ENCODE data around the gene NUPR1. TPM values are rescaled to one million over a fixed set of nuclear protein-coding genes. Genes with fewer than 3 reads are reported as not detected.

The NUPR1 gene
- polyA plus RNA-seq, 1 donor from 2014 or later = not detected

DNA sequence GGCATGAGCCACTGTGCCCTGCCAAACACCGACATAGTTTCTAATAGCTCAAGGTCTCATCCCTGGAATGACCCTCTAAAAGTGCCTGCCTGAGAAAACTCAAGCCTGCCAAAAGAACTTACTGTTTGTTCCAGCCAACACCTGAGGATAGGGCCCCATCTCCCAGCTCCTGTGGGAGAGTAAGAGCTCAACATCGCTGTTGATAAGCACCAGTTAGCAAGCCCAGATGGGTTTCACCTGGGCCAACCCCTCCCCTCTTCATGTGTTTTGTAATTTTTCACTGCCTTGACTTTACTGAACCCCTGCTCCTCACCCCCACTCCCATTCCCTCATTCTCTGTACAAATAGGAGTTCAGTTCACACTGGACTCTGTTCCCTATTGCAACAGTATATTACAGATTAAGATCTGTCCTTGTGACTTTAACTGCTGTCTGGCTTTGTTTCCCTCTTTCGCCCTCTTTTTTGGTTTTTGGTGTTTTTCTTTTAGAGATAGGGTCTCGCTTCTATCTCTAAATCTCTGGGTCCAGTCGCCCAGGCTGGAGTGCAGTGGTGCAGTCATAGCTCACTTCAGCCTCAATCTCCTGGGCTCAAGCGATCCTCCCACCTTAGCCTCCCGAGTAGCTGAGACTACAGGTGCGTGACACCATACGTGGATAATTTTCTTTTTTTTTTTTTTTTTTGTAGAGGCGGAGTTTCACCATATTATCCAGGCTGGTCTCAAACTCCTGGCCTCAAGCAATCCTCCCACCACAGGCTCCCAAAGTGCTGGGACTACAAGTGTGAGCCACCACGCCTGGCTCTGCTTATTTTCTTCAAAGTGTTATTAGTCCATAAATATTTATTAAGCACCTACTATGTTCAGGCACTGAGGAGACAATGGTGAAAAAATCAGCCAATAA, 12.3 kb downstream of the NUPR1 start:
- Histone ChIP-seq H3K27me3 (ENCODE audit: insufficient read depth, low read depth, low read length) (no peaks in the 10 kb centered on the region), H3K36me3 (ENCODE audit: insufficient read depth, low read length) (no peaks in the 10 kb centered on the region), H3K79me2 (replicated peaks; ENCODE audit: insufficient read depth, low read length) (no peaks in the 10 kb centered on the region), H3F3A (ENCODE audit: insufficient read depth, low read length, poor library complexity, severe bottlenecking) (no peaks in the 10 kb centered on the region), H4K20me1 (ENCODE audit: insufficient read depth) (no peaks in the 10 kb centered on the region), H3K9me3 (ENCODE audit: low read length) (no peaks in the 10 kb centered on the region), H3K27ac (ENCODE audit: low read length) (no peak overlapping the region), H3K4me2 (ENCODE audit: low read length) (no peak overlapping the region), H3K4me3 (ENCODE audit: low read length) (no peak overlapping the region), H3K9ac (ENCODE audit: low read length) (no peak overlapping the region), H3K9me2 (ENCODE audit: insufficient read depth, low read length) (no peaks in the 10 kb centered on the region), H2AFZ (ENCODE audit: low read depth, low read length) (no peak overlapping the region)
- TF ChIP-seq POLR2AphosphoS5 (IDR thresholded peaks at IDR 0.05) (no peak), MXI1 (conservative IDR thresholded peaks at IDR 0.05; ENCODE audit: poor library complexity, severe bottlenecking) (no peak), REST (IDR thresholded peaks at IDR 0.05; ENCODE audit: borderline replicate concordance) (no peak), EP300 (conservative IDR thresholded peaks at IDR 0.05; ENCODE audit: poor library complexity, severe bottlenecking) (no peak), CTCF (IDR thresholded peaks at IDR 0.05; ENCODE audit: poor library complexity, severe bottlenecking) (no peak), TAF1 (IDR thresholded peaks at IDR 0.05; ENCODE audit: low read depth) (no peak), RAD21 (conservative IDR thresholded peaks at IDR 0.05) (no peak), SMC3 (conservative IDR thresholded peaks at IDR 0.05; ENCODE audit: poor library complexity) (no peak), EZH2 (IDR thresholded peaks at IDR 0.05; ENCODE audit: borderline replicate concordance, insufficient read depth, low read length, poor library complexity, severe bottlenecking) (no peak)

GRCh38 chr16:28524681-28525171, 14.0 kb downstream of the NUPR1 start:
- H3K9ac ChIP-seq (ENCODE audit: low read length) = no peak overlapping the region
- H3K9me2 ChIP-seq (ENCODE audit: insufficient read depth, low read length) = no peaks in the 10 kb centered on the region
- TF ChIP-seq TAF1 (IDR thresholded peaks at IDR 0.05; ENCODE audit: low read depth) = no peak
- no peak for TF ChIP-seq POLR2AphosphoS5 (IDR thresholded peaks at IDR 0.05)
- TF ChIP-seq CTCF (IDR thresholded peaks at IDR 0.05; ENCODE audit: poor library complexity, severe bottlenecking) = no peak
- no peak for TF ChIP-seq EZH2 (IDR thresholded peaks at IDR 0.05; ENCODE audit: borderline replicate concordance, insufficient read depth, low read length, poor library complexity, severe bottlenecking)
- no peaks in the 10 kb centered on the region for H3K79me2 ChIP-seq (replicated peaks; ENCODE audit: insufficient read depth, low read length)
- no peak overlapping the region for H3K27ac ChIP-seq (ENCODE audit: low read length)
- H2AFZ ChIP-seq (ENCODE audit: low read depth, low read length) = no peak overlapping the region
- no peak overlapping the region for H3K4me2 ChIP-seq (ENCODE audit: low read length)
- H3K9me3 ChIP-seq (ENCODE audit: low read length) = no peaks in the 10 kb centered on the region
- no peaks in the 10 kb centered on the region for H3K36me3 ChIP-seq (ENCODE audit: insufficient read depth, low read length)
- H3F3A ChIP-seq (ENCODE audit: insufficient read depth, low read length, poor library complexity, severe bottlenecking) = no peaks in the 10 kb centered on the region
- H4K20me1 ChIP-seq (ENCODE audit: insufficient read depth) = no peaks in the 10 kb centered on the region
- H3K27me3 ChIP-seq (ENCODE audit: insufficient read depth, low read depth, low read length) = no peaks in the 10 kb centered on the region
- no peak overlapping the region for H3K4me3 ChIP-seq (ENCODE audit: low read length)
